ENCODE measurements around the gene ACY1. TPM values are rescaled to one million over a fixed set of nuclear protein-coding genes. Genes with fewer than 3 reads are reported as not detected.

Gene ACY1
- total RNA-seq, 4 donors from 2014 or later, result 24.5 to 60.3 (median 31.4) TPM

GRCh38 chr3:52007291-52007690 lies 24.0 kb downstream of the ACY1 start:
- no peak for TF ChIP-seq CTCF (IDR thresholded peaks at IDR 0.05; ENCODE audit: low read depth)

- no peak for TF ChIP-seq CTCF (IDR thresholded peaks at IDR 0.05; ENCODE audit: low read depth)
Measured at GRCh38 chr3:52010431-52010830, 27.1 kb downstream of the ACY1 start.

- TF ChIP-seq CTCF (IDR thresholded peaks at IDR 0.05; ENCODE audit: low read depth), result no peak
Measured at GRCh38 chr3:52012699-52013098, 29.4 kb downstream of the ACY1 start.

GRCh38 chr3:52013802-52014598 lies 30.7 kb downstream of the ACY1 start:
- TF ChIP-seq CTCF (IDR thresholded peaks at IDR 0.05; ENCODE audit: low read depth), result no peak

- no peak for TF ChIP-seq CTCF (IDR thresholded peaks at IDR 0.05; ENCODE audit: low read depth)
Measured at GRCh38 chr3:52014613-52015012, 31.3 kb downstream of the ACY1 start.

- TF ChIP-seq CTCF (IDR thresholded peaks at IDR 0.05; ENCODE audit: low read depth), result no peak
Measured at GRCh38 chr3:52015438-52016228, 32.3 kb downstream of the ACY1 start.

GRCh38 chr3:52017586-52017985 lies 34.3 kb downstream of the ACY1 start:
- no peak for TF ChIP-seq CTCF (IDR thresholded peaks at IDR 0.05; ENCODE audit: low read depth)

Measured in subcutaneous adipose tissue (tissue), 4 donors.